GM10266 (cell line): ENCODE data around the gene TMEM225.

Experiments used
- DNase-seq: peaks from one replicate; pipeline ENCODE4 v3.0.0; 2012; ENCODE audit errors: extremely low spot score
- CTCF ChIP-seq: IDR thresholded peaks from 2 replicates; pipeline ENCODE4 v1.5.1; 2012; ENCODE audit warnings: mild to moderate bottlenecking, low read depth; ENCODE audit not compliant: control insufficient read depth, insufficient read depth; ENCODE audit errors: missing control alignments

TMEM225 gene

GRCh38 chr11:123852321-123852720 lies 33.1 kb downstream of the TMEM225 start:
- no peak for TF ChIP-seq CTCF
- DNase-seq: no peak

GRCh38 chr11:123851110-123851509 lies 34.4 kb downstream of the TMEM225 start:
- no peak for DNase-seq
- TF ChIP-seq CTCF: no peak

GRCh38 chr11:123841174-123841573 lies 44.3 kb downstream of the TMEM225 start:
- no peak for DNase-seq
- no peak for TF ChIP-seq CTCF

- TF ChIP-seq CTCF: no peak
- no peak for DNase-seq
Measured at GRCh38 chr11:123839131-123839530, 46.3 kb downstream of the TMEM225 start.

GRCh38 chr11:123838659-123839058 lies 46.8 kb downstream of the TMEM225 start:
- DNase-seq: no peak
- no peak for TF ChIP-seq CTCF

GRCh38 chr11:123838199-123838598 lies 47.3 kb downstream of the TMEM225 start:
- no peak for TF ChIP-seq CTCF
- no peak for DNase-seq

- no peak for TF ChIP-seq CTCF
- DNase-seq: no peak
Measured at GRCh38 chr11:123833095-123833494, 52.4 kb downstream of the TMEM225 start.
